ENCODE data around the gene MS4A14. TPM values are rescaled to one million over a fixed set of nuclear protein-coding genes. Genes with fewer than 3 reads are reported as not detected.

The MS4A14 gene
- total RNA-seq, 1 experiment from 2014 or later: not detected

DNA sequence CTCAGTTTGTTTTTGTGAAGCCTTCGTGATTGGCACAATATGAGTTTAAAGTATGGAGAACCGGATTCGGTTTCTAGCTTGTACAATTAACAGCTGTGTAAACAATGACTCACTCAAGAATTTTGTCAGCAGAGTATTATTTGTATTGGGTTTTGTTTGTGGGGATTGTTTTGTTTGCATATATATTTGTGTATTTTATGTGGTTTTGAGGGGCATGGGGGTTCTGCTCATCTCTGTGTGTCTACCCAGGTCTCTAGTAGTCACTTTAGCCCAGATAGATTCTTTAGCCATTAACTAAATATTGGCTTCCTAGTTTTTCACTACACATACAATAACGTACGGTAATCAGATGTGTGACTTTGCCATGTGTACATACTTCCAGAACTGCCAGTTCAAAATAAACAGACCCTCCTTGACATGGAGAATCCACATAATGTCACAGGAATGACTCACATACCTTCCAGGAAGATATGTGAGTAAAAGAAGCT, 25.4 kb upstream of the MS4A14 start:
- no peak overlapping the region for H3K4me3 ChIP-seq (replicated peaks in 1 of 2; ENCODE audit: low read depth in 1 of 2, low read length in 2 of 2)
- ATAC-seq: no peak
- intact Hi-C loops (cut with micrococcal nuclease): no loop called here

DNA sequence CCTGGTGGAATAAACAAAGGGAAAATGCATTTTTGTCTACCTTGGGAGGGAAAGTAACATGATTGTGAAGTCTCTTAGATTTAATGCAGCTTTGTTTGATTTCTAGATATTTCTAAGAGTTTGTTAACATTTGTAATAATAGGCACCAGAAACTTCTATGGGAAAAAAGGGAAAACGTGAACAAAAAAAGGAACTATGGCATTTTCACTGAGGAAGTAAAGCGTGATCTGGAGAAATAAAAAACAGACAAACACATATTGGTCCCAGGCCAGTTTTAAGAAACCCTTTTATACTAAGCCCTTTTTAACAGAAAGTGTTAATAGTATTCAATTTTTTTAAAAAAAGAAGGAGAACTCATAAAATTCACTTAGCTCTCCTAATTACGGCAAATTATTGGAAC, 24.9 kb upstream of the MS4A14 start:
- Histone ChIP-seq H2AFZ (ENCODE audit: low read depth, low read length, poor library complexity, severe bottlenecking) (no peak overlapping the region), H3K9me3 (ENCODE audit: control insufficient read depth in 1 of 2, insufficient read depth in 1 of 2, low read depth in 1 of 2, low read length in 2 of 2) (no peaks in the 10 kb centered on the region), H3K4me1 (ENCODE audit: control insufficient read depth in 1 of 2, insufficient read depth in 2 of 2, low read length in 2 of 2) (no peaks in the 10 kb centered on the region), H3K27ac (ENCODE audit: low read depth, low read length) (no peak overlapping the region), H4K20me1 (ENCODE audit: insufficient read depth) (no peaks in the 10 kb centered on the region), H3K4me3 (replicated peaks in 1 of 2; ENCODE audit: low read depth in 1 of 2, low read length in 2 of 2) (no peak overlapping the region), H3K36me3 (ENCODE audit: control insufficient read depth in 1 of 2, insufficient read depth in 2 of 2, low read length in 2 of 2) (no peaks in the 10 kb centered on the region), H3K9me2 (ENCODE audit: insufficient read depth) (no peaks in the 10 kb centered on the region), H3K79me2 (ENCODE audit: insufficient read depth, low read length) (no peaks in the 10 kb centered on the region), H3K4me2 (ENCODE audit: low read length) (no peak overlapping the region), H3K9ac (ENCODE audit: low read length) (no peak overlapping the region), H3K27me3 (ENCODE audit: insufficient read depth, low read length) (no peaks in the 10 kb centered on the region)
- ChIA-PET POLR2A (no interaction called here), CTCF (interaction anchor here (1.3 to 1.5 kb wide), 2 partner anchors 8 to 37 kb away, joined by 3 to 9 read pairs; no protein-coding TSS in a partner anchor), RAD21 (ENCODE audit: low non-redundant PET in 1 of 2, low total read pairs in 2 of 2, uncharacterized antibody in 2 of 2, unreplicated experiment in 2 of 2) (no interaction called here)
- intact Hi-C loops (cut with micrococcal nuclease): no loop called here
- no peak for TF ChIP-seq TCF7L2 (IDR thresholded peaks at IDR 0.05; ENCODE audit: borderline replicate concordance, extremely low read depth, insufficient read depth, insufficient read length)
- TF ChIP-seq EZH2 (IDR thresholded peaks at IDR 0.05): no peak
- TF ChIP-seq JUND (IDR thresholded peaks at IDR 0.05): no peak
- TF ChIP-seq EZH2phosphoT487 (IDR thresholded peaks at IDR 0.05; ENCODE audit: borderline replicate concordance): no peak
- no TSS peak for BruUV-seq (replicated peaks)
- DNase-seq (ENCODE audit: low read depth, low spot score) (no peak), ATAC-seq (no peak)

More for the DNA sequence above, 25.4 kb upstream of the MS4A14 start:
- no peak overlapping the region for H3K4me2 ChIP-seq (ENCODE audit: low read length)
- no peak overlapping the region for H3K27ac ChIP-seq (ENCODE audit: low read depth, low read length)
- no peaks in the 10 kb centered on the region for H3K4me1 ChIP-seq (ENCODE audit: control insufficient read depth in 1 of 2, insufficient read depth in 2 of 2, low read length in 2 of 2)
- DNase-seq (ENCODE audit: low read depth, low spot score): no peak
- H3K9me2 ChIP-seq (ENCODE audit: insufficient read depth): no peaks in the 10 kb centered on the region
- no peak overlapping the region for H3K9ac ChIP-seq (ENCODE audit: low read length)
- POLR2A ChIA-PET: no interaction called here
- H3K9me3 ChIP-seq (ENCODE audit: control insufficient read depth in 1 of 2, insufficient read depth in 1 of 2, low read depth in 1 of 2, low read length in 2 of 2): no peaks in the 10 kb centered on the region
- H4K20me1 ChIP-seq (ENCODE audit: insufficient read depth): no peaks in the 10 kb centered on the region
- no peaks in the 10 kb centered on the region for H3K36me3 ChIP-seq (ENCODE audit: control insufficient read depth in 1 of 2, insufficient read depth in 2 of 2, low read length in 2 of 2)
- CTCF ChIA-PET: interaction anchor here (1.3 kb wide), 1 partner anchor 37 kb away, joined by 3 read pairs; no protein-coding TSS in a partner anchor
- H3K79me2 ChIP-seq (ENCODE audit: insufficient read depth, low read length): no peaks in the 10 kb centered on the region
- H3K27me3 ChIP-seq (ENCODE audit: insufficient read depth, low read length): no peaks in the 10 kb centered on the region
- no peak overlapping the region for H2AFZ ChIP-seq (ENCODE audit: low read depth, low read length, poor library complexity, severe bottlenecking)
- RAD21 ChIA-PET (ENCODE audit: low non-redundant PET in 1 of 2, low total read pairs in 2 of 2, uncharacterized antibody in 2 of 2, unreplicated experiment in 2 of 2): no interaction called here
- TF ChIP-seq ZFX (IDR thresholded peaks at IDR 0.05) (no peak), CBX3 (IDR thresholded peaks at IDR 0.05; ENCODE audit: low read depth) (no peak), EZH2 (IDR thresholded peaks at IDR 0.05) (no peak), ELF1 (IDR thresholded peaks at IDR 0.05; ENCODE audit: borderline replicate concordance, low read depth) (no peak), SRF (IDR thresholded peaks at IDR 0.05; ENCODE audit: low read depth) (no peak), SP1 (IDR thresholded peaks at IDR 0.05; ENCODE audit: low read depth) (no peak)
- TF ChIP-seq, protein P1, sequence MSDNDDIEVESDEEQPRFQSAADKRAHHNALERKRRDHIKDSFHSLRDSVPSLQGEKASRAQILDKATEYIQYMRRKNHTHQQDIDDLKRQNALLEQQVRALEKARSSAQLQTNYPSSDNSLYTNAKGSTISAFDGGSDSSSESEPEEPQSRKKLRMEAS (IDR thresholded peaks at IDR 0.05): no peak
- TF ChIP-seq, protein P2, sequence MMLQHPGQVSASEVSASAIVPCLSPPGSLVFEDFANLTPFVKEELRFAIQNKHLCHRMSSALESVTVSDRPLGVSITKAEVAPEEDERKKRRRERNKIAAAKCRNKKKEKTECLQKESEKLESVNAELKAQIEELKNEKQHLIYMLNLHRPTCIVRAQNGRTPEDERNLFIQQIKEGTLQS (IDR thresholded peaks at IDR 0.05): no peak
- no TSS peak for BruUV-seq (replicated peaks)
